GM20000 (cell line): Measurements from ENCODE around the gene MALSU1.

Experiments used
- DNase-seq: peaks from one replicate; pipeline ENCODE4 v3.0.0; 2012; ENCODE audit warnings: low spot score
- CTCF ChIP-seq: IDR thresholded peaks from 2 replicates; pipeline ENCODE4 v1.5.1; 2012; ENCODE audit warnings: mild to moderate bottlenecking, control low read depth; ENCODE audit errors: extremely low read depth, missing control alignments

MALSU1 gene

GRCh38 chr7:23285657-23286646, 13.2 kb upstream of the MALSU1 start:
- TF ChIP-seq CTCF, result no peak
- DNase-seq, result no peak

DNA sequence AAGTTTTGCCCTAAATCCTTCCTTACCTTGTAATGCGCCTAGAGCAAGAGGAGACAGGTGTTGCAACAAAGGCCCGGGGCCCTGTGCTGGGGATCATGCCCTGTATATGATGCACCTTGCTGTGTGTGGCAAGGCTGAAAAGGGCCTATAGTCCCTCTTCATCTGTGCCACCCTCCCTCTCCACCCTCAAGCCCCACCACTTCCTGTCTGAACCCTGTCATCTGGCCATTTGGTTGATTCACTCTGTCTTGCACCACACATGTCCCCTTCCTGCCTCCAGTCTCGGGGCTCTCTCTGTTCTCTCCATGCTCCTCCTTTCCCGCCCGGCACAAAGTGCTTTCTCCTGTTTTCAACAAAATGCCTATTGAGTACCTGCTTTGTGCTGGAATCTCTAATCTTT, 11.5 kb upstream of the MALSU1 start:
- no peak for TF ChIP-seq CTCF
- DNase-seq, result no peak

GRCh38 chr7:23290993-23291392, 8.1 kb upstream of the MALSU1 start:
- TF ChIP-seq CTCF, result no peak
- DNase-seq, result no peak

- DNase-seq, result no peak
- no peak for TF ChIP-seq CTCF
These were observed 7.1 kb upstream of the MALSU1 start for GRCh38 chr7:23291957-23292560.

DNA sequence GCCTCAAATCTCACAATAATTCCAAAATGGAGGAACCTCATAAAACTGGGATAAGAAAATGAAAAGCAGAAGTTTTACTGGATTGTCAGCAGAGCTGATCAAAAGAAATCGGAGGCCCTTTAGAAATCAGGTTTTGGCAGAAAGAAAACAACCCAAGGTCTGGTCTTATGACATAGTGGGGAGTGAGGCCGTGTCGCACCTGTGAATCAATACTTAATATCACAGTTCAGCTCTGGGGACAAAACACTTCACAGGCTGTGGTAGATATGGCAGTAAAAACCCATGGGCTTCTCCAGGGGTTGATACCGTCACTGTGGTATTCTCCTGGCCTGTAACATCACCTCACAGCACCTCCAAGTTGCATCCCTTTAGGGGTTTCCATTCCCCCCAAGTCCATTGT, 6.5 kb upstream of the MALSU1 start:
- no peak for DNase-seq
- TF ChIP-seq CTCF, result no peak

- TF ChIP-seq CTCF, result no peak
- no peak for DNase-seq
These were observed 5.6 kb upstream of the MALSU1 start for GRCh38 chr7:23293500-23294073.

GRCh38 chr7:23294549-23295400, 4.4 kb upstream of the MALSU1 start:
- no peak for DNase-seq
- no peak for TF ChIP-seq CTCF
